ENCODE data around the gene PITPNM3. TPM values are rescaled to one million over a fixed set of nuclear protein-coding genes. Genes with fewer than 3 reads are reported as not detected.

The PITPNM3 gene
- total RNA-seq, 1 donor from 2014 or later = 15.2 TPM

GRCh38 chr17:6551869-6552531 lies 4.4 kb downstream of the PITPNM3 start:
- DNase-seq (ENCODE audit: low spot score) = peak; percentile 84

DNA sequence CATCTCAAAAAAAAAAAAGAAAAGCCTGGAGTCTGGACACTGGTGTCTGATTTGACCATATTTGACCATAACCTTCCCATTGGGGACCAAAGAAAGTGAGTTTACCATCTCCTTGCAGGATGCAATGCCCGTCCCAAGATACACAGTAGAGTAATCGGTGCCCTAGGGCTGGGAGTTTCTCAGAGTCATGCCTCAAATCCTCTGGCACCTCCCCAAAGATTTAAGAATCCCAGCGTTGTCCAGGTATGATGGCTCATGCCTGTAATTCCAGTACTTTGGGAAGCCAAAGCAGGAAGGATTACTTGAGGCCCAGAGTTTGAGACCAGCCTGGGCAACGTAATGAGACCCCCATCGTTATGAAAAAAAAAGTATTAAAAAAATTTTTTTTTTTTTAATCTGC lies 5.0 kb downstream of the PITPNM3 start:
- DNase-seq (ENCODE audit: low spot score) = no peak

DNA sequence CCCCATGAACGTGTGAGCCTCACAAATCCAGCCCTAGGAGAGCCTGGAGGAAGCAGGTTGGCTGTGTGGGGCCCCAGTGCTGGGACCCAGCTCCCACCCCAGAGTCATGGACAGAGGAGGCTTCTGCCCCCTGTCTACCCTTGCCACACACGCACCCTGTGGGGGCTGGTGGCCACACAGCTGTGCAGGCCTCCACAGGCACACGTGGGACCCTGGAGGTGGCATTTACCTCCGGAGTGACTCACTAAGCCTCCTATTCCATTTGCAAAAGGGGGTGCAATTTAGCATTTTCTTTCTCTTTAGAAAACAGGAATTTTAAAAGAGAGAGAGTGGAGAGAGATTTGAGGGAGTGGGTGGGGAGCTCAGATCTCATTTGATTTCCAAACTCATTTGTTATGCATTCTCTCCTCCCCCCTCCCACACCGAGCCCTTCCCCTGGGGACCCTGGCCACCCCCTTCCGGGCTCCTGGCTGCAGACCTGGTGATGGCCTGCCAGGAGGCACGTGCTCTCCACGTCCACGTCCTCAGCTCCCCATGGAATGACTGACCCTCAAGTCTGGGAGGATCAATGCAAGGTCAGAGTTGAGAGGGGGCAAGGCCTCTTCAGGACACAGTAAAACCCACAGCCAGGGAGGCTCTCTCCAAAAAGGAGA lies 6.8 kb downstream of the PITPNM3 start:
- DNase-seq (ENCODE audit: low spot score) = no peak

DNA sequence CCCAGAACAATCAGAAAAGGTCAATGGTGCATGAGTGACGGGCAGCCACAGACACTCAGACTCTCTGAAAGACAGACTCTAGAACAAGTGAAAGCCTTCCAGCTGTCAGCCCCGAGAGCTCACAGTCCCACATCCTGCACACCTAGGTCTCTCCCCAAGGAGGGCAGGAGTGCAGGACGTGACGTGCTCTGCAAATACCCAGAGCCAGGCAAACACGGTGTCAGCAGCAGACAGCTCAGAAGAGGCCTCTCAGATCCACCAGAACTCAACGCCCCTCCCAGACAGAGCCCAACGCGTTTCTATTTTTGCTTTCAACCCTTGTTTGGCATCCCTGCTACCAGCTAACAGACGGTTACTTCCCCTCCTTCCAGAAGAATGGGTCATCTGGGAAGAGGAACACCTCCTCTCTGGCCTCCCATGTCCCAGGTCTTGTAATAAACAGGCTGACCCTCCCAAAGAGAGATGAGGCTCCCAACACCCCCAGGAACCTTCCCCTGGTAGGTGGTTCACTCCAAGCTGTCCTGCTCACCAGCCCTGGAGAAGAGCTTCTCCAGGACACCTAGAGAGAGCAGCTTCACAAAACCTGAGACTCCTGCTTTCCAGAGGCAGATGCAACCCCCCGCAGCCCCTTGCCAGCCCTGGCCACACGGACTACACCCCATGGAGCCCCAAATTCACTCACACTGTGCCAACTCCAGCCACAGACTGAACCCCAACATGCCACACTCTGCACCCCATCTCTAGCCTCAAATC lies 7.6 kb downstream of the PITPNM3 start:
- DNase-seq (ENCODE audit: low spot score) = no peak

DNA sequence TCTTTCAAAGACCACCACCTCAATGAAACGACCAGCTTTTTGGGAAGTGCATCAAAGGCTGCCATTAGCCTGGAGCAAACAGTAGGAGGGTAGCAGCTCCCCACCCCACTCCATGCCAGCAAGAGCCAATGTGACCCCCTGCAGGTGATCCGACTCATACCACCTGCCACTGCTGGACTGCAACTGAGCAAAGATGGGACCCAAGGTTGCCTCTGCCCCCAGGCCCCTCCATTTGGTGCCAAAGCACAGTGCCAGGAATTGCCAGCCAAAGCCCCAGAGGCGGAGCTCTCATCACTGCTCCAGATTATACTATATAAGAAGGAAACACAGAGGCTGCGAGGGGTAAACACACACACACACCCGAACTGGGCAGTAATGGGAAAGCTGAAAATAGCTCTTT lies 8.3 kb downstream of the PITPNM3 start:
- no peak for DNase-seq (ENCODE audit: low spot score)

GRCh38 chr17:6547336-6547735 lies 9.0 kb downstream of the PITPNM3 start:
- no peak for DNase-seq (ENCODE audit: low spot score)

GRCh38 chr17:6546069-6546718 lies 10.2 kb downstream of the PITPNM3 start:
- DNase-seq (ENCODE audit: low spot score) = no peak

- no peak for DNase-seq (ENCODE audit: low spot score)
These were observed 11.1 kb downstream of the PITPNM3 start for GRCh38 chr17:6545291-6545690.

DNA sequence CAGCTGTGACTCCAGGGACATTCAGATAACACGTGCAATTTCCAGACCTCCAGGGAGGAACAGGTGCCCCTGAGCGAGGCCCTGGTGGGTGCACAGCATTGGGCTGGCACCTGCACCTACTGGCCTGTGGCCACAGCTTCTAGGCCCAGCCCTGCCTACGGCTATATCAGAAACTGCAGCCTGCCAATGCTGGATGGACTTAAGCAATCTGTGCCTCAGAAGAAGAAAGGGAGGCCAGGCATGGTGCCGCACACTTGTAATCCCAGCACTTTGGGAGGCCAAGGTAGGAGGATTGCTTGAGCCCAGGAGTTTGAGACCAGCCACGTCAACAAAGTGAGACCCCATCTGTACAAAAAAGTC lies 12.4 kb downstream of the PITPNM3 start:
- DNase-seq (ENCODE audit: low spot score) = no peak

DNA sequence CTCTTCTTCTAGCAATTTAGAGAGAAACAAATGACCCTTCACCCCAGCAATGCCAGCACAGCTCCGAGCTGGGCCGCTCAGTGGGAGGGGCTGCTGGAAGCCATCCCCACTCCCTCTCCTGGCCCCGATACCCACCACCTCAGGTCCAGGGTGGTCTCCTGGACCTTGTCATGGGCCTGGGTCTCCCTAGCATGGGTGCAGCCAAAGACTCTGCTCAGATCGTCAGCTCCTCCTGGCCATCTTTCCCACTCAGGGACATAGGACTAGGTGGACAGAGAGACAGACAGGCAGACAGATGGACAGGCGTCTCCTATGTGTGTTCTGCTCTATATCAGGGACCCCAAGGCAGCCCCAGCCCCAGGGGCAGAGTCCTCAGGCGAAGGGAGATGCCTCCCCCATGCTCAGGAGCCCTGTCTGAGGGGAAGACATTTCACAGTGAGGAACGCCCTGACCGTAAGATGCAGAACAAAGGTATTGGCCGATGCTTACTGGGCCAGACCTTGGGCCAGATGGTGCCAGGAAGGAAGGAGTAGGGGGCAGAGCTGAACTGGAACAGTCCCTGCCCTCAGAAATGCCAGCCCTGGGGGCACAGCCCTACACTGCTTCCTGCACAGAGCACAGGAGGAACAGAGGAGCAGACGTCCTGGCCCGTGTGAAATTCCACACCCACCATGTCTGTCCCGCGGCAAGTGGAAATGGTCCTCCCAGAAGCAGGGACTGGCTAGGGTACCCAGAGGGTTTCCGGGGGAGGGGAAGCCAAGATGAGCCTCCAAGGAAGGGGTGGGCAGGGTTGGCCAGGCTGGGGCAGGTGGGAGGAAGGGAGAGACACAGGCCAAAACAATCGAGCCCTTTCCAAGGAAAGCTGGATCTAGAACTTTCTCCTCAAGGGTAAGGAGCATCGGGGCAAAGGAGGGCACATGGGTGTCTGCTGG lies 13.0 kb downstream of the PITPNM3 start:
- no peak for DNase-seq (ENCODE audit: low spot score)

DNA sequence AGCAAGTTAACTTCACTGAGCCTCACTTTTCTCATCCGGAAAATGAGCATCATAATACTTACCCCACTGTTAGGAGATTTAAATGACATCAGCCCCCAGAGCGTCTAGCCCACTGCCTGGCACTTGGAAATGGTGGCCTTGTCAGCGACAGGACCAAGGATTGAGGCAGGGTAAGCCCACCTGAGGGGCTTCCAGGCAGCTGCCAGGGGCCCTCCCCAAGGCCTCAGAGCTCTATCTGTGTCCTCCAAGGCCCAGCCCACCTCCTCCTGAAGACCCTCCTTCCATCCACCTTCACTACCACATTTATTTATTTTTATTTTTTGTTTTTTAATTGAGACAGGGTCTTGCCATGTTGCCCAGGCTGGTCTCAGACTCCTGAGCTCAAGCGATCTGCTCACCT lies 13.8 kb downstream of the PITPNM3 start:
- no peak for DNase-seq (ENCODE audit: low spot score)

DNA sequence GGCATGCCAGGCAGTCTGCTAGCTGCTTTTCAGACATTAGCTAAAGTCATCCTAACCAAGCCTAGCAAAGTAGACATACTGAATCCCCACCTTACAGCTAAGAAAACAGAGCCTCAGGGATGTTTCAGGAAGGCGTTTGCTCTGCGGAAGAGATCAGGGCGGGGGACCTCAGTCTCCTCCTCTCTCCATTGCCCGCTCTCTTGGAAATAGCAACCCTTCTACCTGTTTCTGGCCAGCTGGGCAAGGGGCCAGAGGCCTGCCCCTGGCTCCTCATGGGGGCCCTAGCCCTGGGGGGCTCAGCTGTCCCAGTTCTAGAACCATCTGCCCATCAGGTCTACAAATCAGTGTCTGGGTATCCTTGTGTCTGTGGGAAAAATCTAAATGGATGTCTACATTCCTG lies 14.5 kb downstream of the PITPNM3 start:
- DNase-seq (ENCODE audit: low spot score) = no peak

DNA sequence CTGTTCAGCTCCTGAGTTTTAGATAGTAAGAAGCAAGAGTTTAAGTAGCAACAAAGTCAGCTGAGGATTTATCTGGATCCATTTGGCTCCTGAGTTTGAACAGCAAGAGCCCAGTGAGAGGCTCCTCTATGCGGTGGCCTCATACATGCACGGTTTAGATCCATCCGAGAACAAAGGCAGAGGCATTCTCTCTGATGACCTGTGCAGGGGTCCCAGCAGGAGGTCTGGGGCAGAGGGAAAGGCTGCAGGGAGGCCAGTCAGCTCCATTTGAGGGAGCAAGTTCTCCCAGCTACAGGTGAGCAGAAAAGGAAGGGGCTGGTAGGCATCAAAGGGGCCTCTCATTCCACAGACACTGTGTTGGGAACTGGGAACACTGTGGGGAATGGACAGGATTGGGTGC lies 16.5 kb downstream of the PITPNM3 start:
- no peak for DNase-seq (ENCODE audit: low spot score)

DNA sequence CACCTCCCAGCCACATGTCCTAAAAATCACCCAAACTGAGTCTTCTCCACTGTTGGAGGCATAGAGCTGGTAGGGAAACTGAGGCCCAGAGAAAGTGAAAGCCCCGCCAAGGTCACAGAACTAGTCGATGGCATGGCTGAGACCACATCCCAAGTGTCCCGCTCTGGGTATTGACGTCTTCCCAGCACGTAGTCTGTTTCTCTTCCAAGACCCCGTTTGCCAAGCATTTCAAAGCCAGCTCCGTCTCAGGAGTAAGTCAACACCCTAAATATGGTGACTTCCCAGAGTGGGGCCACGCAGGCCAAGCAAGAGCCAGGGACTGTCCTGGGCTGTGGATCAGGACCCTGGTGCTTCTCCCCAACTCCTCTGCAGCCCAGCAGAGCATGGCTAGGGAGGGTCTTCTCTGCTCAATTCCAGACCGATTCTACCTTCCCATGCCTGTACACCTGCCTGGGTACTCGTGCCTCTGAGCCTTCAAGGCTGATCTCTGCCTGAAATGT lies 19.7 kb downstream of the PITPNM3 start:
- no peak for DNase-seq (ENCODE audit: low spot score)

DNA sequence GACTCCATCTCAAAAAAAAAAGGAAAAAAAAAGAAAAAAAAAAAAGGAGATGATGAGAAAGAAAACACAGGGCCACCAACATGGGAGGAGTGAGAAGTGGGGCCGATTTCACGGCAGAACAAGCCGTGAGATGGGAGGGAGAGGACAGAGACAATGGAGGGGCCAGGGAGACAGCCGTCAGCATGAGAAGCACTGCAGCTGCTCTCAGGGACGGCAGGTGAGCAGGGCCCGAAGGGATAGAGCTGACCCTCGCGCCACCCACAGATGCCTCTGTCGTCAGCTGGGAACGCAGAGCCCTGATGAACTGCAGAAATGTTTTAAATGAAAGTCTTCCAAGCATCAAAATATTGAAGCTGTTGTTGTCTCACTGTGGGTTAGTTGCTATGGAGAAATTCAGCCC lies 20.3 kb downstream of the PITPNM3 start:
- no peak for DNase-seq (ENCODE audit: low spot score)

DNA sequence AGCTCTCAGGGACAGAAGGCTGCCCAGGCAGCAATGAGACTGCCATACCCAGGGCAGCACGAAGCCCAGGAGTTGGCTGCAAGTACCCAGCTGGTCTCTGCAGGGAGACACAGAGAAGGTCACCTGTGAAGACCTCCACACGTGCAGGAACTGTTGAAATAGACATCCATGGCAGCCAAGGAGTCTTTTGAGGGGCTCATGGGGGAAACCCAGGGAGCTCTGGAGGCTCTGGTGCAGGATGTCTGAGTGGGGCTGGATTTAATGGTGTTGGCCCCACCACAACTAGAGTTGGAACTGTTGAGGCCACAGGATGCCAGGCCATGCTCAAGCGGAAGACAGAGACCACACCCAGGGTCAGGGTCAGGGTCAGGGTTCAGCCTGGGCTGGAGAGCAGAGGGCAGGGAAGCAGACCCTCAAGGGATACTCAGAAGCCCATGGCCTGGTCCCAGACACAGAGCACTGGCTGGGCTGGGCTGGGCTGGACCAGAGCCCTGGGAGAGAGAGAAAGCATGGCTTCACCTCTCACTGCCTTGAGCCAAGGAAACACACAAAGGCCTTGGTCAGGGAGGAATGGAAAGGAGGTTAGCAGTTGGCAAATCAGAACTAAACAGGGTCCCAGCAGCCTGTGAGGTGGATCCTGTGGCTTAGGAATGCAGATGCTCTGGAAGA lies 21.4 kb downstream of the PITPNM3 start:
- DNase-seq (ENCODE audit: low spot score) = no peak

DNA sequence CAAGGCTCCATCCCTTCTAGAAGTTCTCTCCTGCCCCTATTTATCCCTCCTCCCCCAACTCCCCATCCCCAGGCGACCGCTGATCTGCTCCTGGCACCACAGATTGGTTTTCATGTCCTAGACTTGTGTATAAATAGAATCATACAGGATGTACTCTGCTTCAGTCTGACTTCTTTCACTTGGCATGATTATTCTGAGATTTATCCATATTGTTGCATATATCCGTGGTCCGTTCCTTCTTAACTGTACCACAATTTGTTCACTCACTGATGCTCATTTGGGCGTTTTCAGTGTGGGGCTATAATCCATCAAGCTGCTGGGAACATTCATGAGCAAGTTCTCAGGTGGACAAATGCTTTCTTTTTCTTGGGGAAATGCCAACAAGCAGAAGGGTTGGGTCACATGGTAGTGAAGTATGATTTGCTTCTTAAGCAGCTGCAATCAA lies 23.9 kb downstream of the PITPNM3 start:
- DNase-seq (ENCODE audit: low spot score) = no peak

DNA sequence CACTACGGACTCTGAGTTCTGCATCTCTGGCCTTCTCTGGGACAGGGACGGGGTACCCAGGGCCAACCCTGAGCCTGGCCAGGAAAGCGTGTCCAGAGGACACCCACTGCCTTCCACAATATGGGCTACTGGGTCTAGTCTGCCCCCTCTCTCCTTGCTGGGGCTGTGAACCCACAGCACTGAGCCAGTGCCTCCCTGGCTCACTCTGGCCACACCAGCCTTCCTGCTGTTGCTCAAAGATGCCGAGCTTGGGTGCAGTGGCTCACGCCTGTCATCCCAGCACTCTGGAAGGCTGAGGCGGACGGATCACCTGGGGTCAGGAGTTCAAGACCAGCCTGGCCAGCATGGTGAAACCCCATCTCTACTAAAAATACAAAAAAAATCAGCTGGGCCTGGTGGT lies 24.8 kb downstream of the PITPNM3 start:
- no peak for DNase-seq (ENCODE audit: low spot score)

DNA sequence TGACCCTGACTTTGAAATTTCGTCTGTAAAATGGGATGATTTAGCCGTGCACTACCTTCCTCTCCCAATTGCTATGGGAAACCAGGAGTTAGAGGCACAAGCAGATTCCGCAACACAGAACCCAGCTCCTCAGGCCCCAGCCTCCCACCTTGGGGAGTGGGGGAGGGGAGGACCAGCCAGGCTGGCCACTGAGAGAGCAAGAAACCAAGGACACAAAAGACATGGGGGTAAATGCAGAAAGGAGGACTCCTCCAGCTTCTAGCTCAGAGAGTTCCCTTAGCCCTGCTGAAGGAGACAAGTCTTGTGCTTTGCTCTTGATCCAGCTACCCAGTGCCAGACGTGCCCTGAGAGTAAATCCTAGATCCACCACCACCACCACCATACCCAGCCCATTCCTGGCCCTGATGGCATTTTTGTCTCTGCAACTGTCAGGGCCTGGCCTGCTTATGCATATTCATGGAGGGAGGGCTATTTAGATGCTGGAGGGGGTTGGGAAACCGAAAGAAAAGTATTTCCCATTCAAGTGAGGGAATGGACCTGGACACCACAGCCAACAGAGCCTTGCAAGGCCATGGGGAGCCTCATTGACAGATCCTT lies 25.9 kb downstream of the PITPNM3 start:
- DNase-seq (ENCODE audit: low spot score) = no peak

GRCh38 chr17:6528557-6528956 lies 27.8 kb downstream of the PITPNM3 start:
- no peak for DNase-seq (ENCODE audit: low spot score)

Data from mucosa of gallbladder (tissue), 1 donor.